ENCODE measurements around the gene CGN. TPM values are rescaled to one million over a fixed set of nuclear protein-coding genes. Genes with fewer than 3 reads are reported as not detected.

The CGN gene
- polyA plus RNA-seq, 1 donor from 2014 or later: 4.4 TPM

DNA sequence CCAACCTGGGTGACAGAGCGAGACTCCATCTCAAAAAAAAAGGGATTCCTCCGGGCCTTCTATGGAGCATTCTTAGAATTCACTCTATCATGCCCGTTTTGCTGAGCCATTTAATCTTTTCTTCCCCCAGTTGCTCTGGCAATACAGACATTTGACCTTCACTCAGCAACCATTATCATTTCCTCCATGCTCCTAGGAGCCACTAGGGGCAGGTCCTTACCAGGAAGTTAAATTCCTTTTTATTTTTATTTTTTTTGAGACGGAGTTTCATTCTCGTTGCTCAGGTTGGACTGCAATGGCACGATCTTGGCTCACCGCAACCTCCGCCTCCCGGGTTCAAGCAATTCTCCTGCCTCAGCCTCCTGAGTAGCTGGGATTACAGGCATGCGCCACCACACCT lies 9.7 kb upstream of the CGN start:
- H3K9ac ChIP-seq (ENCODE audit: low read length): no peak overlapping the region
- H3K27me3 ChIP-seq (ENCODE audit: insufficient read depth, low read depth, low read length): no peaks in the 10 kb centered on the region
- no peak overlapping the region for H3K4me2 ChIP-seq (ENCODE audit: low read length)
- no peaks in the 10 kb centered on the region for H3F3A ChIP-seq (ENCODE audit: insufficient read depth, low read length, poor library complexity, severe bottlenecking)
- TF ChIP-seq POLR2AphosphoS5 (IDR thresholded peaks at IDR 0.05) (no peak), TAF1 (IDR thresholded peaks at IDR 0.05; ENCODE audit: low read depth) (no peak), EP300 (conservative IDR thresholded peaks at IDR 0.05; ENCODE audit: poor library complexity, severe bottlenecking) (no peak)
- TF ChIP-seq, protein P1, sequence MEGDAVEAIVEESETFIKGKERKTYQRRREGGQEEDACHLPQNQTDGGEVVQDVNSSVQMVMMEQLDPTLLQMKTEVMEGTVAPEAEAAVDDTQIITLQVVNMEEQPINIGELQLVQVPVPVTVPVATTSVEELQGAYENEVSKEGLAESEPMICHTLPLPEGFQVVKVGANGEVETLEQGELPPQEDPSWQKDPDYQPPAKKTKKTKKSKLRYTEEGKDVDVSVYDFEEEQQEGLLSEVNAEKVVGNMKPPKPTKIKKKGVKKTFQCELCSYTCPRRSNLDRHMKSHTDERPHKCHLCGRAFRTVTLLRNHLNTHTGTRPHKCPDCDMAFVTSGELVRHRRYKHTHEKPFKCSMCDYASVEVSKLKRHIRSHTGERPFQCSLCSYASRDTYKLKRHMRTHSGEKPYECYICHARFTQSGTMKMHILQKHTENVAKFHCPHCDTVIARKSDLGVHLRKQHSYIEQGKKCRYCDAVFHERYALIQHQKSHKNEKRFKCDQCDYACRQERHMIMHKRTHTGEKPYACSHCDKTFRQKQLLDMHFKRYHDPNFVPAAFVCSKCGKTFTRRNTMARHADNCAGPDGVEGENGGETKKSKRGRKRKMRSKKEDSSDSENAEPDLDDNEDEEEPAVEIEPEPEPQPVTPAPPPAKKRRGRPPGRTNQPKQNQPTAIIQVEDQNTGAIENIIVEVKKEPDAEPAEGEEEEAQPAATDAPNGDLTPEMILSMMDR (IDR thresholded peaks at IDR 0.05; ENCODE audit: poor library complexity, severe bottlenecking): no peak
- TF ChIP-seq, protein P2, sequence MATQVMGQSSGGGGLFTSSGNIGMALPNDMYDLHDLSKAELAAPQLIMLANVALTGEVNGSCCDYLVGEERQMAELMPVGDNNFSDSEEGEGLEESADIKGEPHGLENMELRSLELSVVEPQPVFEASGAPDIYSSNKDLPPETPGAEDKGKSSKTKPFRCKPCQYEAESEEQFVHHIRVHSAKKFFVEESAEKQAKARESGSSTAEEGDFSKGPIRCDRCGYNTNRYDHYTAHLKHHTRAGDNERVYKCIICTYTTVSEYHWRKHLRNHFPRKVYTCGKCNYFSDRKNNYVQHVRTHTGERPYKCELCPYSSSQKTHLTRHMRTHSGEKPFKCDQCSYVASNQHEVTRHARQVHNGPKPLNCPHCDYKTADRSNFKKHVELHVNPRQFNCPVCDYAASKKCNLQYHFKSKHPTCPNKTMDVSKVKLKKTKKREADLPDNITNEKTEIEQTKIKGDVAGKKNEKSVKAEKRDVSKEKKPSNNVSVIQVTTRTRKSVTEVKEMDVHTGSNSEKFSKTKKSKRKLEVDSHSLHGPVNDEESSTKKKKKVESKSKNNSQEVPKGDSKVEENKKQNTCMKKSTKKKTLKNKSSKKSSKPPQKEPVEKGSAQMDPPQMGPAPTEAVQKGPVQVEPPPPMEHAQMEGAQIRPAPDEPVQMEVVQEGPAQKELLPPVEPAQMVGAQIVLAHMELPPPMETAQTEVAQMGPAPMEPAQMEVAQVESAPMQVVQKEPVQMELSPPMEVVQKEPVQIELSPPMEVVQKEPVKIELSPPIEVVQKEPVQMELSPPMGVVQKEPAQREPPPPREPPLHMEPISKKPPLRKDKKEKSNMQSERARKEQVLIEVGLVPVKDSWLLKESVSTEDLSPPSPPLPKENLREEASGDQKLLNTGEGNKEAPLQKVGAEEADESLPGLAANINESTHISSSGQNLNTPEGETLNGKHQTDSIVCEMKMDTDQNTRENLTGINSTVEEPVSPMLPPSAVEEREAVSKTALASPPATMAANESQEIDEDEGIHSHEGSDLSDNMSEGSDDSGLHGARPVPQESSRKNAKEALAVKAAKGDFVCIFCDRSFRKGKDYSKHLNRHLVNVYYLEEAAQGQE (IDR thresholded peaks at IDR 0.05; ENCODE audit: borderline replicate concordance): no peak
- no peaks in the 10 kb centered on the region for H3K36me3 ChIP-seq (ENCODE audit: insufficient read depth, low read length)
- H2AFZ ChIP-seq (ENCODE audit: low read depth, low read length): no peak overlapping the region
- H3K4me3 ChIP-seq (ENCODE audit: low read length): no peak overlapping the region
- H3K79me2 ChIP-seq (replicated peaks; ENCODE audit: insufficient read depth, low read length): no peaks in the 10 kb centered on the region
- no peaks in the 10 kb centered on the region for H4K20me1 ChIP-seq (ENCODE audit: insufficient read depth)
- no peaks in the 10 kb centered on the region for H3K9me3 ChIP-seq (ENCODE audit: low read length)
- no peaks in the 10 kb centered on the region for H3K9me2 ChIP-seq (ENCODE audit: insufficient read depth, low read length)
- no peak overlapping the region for H3K27ac ChIP-seq (ENCODE audit: low read length)

DNA sequence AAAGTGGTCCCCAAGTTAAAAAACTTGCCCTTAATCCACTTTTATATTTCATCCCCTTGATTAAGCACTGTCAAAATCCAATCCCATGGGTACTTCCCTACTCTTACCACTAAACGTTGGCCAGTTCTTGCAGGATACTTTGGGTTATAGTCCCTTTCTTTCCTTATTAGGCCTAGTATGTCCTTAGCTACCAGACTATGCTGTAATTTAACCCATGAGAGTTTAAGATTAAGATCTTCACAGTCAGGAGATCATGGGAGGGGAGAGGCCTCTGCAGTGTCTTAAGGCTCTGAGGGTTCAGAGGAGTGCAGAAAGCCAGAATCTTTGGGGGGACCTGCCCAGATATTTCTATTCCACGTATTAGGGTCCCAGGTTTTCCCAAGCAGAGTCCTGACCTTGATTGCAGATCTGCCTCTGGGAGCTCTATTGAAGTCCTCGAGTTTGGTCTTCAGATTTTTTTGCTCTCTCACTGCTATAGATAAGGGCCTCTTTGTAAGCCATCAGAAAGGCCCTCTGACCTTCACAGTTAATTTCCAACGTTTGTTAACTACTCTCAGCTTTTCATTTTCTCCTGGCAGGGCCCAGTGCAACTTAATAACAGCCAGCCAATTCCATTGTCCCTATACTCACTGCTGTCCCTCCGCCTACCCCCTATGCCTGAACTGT lies 9.0 kb upstream of the CGN start:
- Histone ChIP-seq H4K20me1 (ENCODE audit: insufficient read depth) (no peaks in the 10 kb centered on the region), H3K36me3 (ENCODE audit: insufficient read depth, low read length) (no peaks in the 10 kb centered on the region), H3K9ac (ENCODE audit: low read length) (no peak overlapping the region), H3K9me3 (ENCODE audit: low read length) (no peaks in the 10 kb centered on the region), H3F3A (ENCODE audit: insufficient read depth, low read length, poor library complexity, severe bottlenecking) (no peaks in the 10 kb centered on the region), H2AFZ (ENCODE audit: low read depth, low read length) (no peak overlapping the region), H3K27ac (ENCODE audit: low read length) (no peak overlapping the region), H3K9me2 (ENCODE audit: insufficient read depth, low read length) (no peaks in the 10 kb centered on the region), H3K4me3 (ENCODE audit: low read length) (no peak overlapping the region), H3K4me2 (ENCODE audit: low read length) (no peak overlapping the region), H3K27me3 (ENCODE audit: insufficient read depth, low read depth, low read length) (no peaks in the 10 kb centered on the region), H3K79me2 (replicated peaks; ENCODE audit: insufficient read depth, low read length) (no peaks in the 10 kb centered on the region)
- TF ChIP-seq, protein P1 (IDR thresholded peaks at IDR 0.05; ENCODE audit: poor library complexity, severe bottlenecking): no peak
- no peak for TF ChIP-seq POLR2AphosphoS5 (IDR thresholded peaks at IDR 0.05)
- TF ChIP-seq SMC3 (conservative IDR thresholded peaks at IDR 0.05; ENCODE audit: poor library complexity): no peak
- TF ChIP-seq EZH2 (IDR thresholded peaks at IDR 0.05; ENCODE audit: borderline replicate concordance, insufficient read depth, low read length, poor library complexity, severe bottlenecking): no peak
- TF ChIP-seq TAF1 (IDR thresholded peaks at IDR 0.05; ENCODE audit: low read depth): no peak
- no peak for TF ChIP-seq RAD21 (conservative IDR thresholded peaks at IDR 0.05)
- TF ChIP-seq, protein P2 (IDR thresholded peaks at IDR 0.05; ENCODE audit: borderline replicate concordance): no peak
- TF ChIP-seq EP300 (conservative IDR thresholded peaks at IDR 0.05; ENCODE audit: poor library complexity, severe bottlenecking): no peak
- TF ChIP-seq MXI1 (conservative IDR thresholded peaks at IDR 0.05; ENCODE audit: poor library complexity, severe bottlenecking): no peak

All from neural cell (in vitro differentiated cells).